ENCODE data around the gene TNFRSF1B. TPM values are rescaled to one million over a fixed set of nuclear protein-coding genes. Genes with fewer than 3 reads are reported as not detected.
A peak's percentile ranks its signal among the peaks of the same experiment; 100 is the strongest.

TNFRSF1B gene
- total RNA-seq (2014; rRNA removed; shearing (Covaris generic)), result not detected in 2 replicates

DNA sequence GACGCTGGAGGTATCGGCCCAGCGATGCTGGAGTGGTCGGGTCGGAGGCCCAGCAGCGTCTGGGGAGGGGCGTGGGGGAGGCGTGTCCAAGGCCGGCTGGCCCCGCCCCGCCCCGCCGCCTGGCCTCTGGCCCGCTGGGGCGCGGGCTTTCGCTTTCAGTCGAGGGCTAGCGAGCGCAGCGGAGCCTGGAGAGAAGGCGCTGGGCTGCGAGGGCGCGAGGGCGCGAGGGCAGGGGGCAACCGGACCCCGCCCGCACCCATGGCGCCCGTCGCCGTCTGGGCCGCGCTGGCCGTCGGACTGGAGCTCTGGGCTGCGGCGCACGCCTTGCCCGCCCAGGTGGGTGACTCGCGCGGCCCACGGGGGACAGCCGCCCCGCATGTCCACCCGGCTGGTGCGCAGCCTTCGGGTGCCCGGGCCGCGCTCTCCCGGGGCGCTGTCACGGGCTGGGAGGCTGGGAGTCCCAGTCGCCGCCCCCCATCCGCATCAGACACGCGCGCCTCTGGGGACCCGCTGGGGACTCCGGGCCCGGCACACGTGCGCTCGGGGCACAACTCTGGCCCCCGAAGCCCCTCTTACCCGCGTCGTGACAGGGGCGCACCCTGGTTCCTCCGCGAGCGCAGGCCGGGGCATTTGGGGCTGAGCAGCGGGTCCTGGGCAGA is at the start of gene TNFRSF1B:
Gene TNFRSF1B (plus strand): TSS at position 158 of the 659 bp plus-strand sequence. CDS start 101 bp downstream, at position 259.
- peak; percentile 26 for DNase-seq (ENCODE audit: low read depth)

DNA sequence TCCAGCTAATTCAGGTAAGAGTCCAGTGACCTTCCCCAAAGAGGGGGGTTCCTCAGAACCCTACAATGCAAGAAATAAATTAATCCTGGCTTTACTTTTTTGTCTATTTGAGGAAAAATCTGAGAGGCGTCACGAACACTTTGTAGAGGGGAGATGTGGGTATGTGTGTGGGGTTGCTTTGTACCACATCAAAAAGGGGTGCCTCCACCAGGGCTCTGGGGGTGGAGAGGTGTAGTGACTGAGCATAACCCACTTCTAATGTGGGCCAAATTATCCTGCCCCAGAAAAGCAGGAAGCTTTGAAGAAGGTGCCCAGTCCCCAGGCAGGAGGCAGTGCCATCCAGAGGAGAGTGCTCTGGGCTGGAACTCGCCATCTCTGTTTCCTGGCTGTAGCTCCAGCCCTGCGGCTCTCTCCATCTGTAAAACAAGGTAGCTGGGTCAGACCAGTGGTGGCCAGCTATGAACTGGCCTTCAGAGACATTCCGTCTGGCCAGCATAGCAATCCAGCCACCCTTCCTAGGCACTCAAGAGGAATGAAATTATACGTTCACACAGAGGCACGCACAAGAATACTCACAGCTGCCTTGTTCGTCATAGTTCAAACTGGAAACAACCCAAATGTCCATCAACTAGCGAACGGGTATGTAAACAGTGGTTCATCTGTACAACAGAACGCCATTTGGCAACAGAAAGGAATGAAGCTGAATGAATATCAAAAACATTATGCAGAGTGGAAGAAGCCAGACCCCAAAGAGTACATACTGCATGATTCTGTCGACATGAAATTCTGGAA is 45.4 kb upstream of the TNFRSF1B start:
- DNase-seq (ENCODE audit: low read depth), result peak; percentile 18

DNA sequence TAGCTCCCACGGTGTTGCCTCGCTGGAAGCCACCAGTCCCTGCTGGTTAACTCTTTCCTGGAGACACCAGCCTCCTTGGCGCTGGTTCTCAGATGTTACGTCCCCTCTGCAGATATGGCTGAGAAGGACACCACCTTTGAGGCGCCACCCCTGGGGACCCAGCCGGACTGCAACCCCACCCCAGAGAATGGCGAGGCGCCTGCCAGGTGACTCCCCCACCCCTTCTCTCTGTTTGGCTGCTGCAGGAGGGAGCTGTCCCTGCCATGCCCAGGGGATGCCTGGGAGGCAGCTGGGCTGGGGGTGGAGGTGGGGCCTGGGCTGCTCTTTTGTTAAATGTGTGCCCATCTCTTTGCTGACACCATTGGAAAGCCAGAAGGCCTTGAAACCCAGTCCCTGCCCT is 43.6 kb upstream of the TNFRSF1B start:
- no peak for DNase-seq (ENCODE audit: low read depth)

DNA sequence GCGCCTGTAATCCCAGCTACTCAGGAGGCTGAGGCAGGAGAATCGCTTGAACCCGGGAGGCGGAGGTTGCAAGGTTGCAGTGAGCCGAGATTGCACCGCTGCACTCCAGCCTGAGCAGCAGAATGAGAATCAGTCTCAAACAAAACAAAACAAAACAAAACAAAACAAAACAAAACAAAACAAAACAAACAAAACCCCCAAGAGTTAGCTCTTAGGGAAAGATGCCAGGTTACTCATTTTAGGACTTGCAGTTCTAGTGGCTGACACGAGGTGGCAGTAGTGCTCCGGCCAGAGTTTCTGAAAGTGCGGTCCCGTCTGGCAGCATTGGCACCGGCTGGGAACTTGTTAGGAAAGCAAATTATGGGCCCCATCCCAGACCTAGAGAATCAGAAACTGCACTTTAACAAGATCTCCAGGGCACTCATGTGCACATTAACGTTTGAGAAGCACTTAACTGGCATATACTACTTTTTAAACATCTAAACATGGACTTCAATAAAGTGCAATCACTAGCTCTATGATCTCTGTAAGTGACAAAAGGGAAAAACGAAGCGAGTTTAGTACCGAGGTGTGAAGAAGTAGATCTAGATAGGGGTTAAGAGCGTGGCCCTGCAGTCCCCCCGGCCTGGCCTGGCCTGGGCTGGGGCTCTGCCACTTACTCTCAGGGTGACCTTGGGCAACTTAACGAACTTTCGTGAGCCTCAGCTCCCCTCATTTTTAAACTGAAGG is 41.9 kb upstream of the TNFRSF1B start:
- peak; percentile 58 for DNase-seq (ENCODE audit: low read depth)

DNA sequence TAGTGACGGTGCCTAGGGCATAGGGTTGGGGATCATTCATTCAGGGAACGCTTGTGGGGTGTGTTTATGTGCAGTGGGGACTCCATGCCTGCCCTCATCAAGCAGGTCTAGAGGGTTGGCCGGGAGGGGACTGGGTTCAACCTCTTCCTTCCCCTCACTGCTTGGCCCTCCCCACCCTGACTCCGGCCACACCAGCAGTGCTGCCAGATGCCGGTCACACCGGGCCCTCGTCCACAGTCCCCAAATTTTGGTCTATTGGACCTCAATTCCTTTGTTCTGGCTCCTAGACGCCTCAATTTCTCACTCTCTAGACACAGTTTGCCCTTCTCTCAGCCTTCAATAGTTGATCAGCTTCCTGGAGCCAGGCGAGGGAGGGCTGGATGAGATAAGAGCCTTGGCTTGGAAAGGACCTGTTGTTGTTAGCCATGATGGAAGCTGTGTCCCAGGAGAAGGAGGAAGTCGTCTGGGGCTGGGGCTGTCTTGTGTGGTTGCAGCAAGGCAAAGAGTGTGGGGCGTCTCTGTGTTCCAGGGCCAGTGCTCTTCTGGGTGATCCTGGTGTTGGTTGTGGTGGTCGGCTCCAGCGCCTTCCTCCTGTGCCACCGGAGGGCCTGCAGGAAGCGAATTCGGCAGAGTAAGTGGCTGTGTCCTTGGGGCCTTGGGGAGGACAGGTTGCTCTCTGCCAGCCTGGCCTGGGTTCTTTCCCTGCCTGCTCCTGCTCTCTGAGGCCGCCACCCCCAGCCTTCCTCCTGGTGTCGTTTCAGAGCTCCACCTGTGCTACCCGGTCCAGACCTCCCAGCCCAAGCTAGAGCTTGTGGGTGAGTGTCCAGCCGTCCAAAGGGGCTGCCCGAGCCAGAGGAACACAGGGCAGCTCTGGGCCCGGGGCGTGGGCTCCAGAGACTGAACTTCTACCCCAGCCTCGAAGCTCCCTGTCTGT is 41.1 kb upstream of the TNFRSF1B start:
- no peak for DNase-seq (ENCODE audit: low read depth)

DNA sequence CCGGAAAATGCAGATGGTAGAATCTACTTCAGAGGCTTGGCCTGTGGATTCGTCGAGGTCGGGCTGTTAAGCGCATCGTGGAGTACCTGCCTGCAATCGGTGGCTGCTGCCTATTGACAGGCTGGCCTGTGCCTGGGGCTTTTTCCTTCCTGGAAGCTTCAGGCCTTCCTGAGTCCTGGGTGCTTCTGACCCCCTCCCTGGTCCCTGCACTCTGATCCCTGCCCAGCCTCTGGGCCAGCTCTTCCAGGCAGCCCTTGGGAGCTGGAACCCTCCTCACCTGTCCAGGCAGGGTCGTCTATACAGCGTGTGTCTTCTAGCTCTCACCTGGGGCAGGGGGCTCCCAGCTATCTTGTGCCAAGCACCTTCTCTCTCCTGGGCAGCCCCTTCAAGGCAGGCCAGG is 40.0 kb upstream of the TNFRSF1B start:
- DNase-seq (ENCODE audit: low read depth), result no peak

DNA sequence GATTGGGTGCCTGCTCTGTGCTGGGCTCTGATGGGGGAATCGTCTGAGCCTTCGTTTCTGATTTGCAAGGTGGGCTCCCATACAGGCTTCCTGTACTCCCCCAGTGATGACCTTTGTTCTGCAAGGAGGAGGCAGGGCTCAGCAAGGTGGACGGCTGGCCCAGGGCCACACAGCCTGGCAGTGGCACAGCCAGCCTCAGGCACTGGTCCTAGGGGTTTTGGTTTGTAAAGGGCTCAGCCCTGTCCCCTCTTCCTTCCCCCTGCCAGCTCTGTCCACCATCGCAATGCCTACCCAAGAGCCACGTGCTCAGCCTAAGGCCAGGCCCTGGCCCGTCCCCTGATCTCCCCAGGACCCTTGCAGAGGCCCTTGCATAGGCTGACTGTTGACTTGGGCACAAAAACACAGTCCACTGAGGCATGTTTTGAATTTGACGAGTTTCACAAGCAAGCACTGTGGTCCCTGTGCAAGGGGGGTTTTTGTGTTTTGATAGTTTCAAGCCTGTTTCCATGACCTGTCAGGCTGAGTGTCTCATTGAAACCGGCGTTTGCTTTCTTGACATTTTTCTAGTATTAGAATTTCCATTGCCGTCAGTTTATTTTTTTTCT is 39.5 kb upstream of the TNFRSF1B start:
- no peak for DNase-seq (ENCODE audit: low read depth)

DNA sequence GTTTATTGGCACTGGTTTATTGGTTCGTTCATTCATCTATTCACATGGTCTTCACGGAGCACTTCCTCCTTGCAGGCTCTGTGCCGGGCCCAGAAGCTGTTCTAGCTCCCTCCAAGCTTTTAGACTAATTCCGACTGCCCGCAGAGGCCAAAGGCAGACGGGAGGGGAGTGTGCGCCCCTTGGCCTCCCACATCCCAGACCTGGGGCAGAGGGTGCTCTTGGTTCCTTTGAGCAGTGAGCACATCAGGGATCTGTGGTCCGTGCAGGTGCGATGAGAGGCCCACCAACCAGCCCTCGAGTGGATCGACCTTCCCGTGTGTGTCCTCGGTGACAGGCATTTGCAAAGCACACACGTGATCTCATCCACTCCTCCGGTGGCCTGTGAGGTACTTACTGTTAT is 38.7 kb upstream of the TNFRSF1B start:
- no peak for DNase-seq (ENCODE audit: low read depth)

DNA sequence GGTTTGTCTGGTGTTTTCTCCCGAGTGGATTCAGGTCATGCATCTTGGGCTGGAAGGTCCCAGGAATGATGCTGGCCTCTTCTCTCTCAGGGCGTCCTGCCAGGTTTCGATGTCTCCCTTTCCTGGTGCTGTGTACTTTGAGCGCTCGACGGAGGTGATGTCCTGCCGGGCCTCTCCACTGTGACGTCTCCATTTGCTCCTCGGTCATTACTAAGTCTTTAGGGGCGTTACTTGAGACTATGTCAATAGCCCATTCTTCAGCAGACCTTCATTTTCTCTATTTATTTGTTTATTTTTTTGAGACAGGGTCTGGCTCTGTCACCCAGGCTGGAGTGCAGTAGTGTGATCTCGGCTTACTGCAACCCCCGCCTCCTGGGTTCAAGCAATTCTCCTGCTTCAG is 37.2 kb upstream of the TNFRSF1B start:
- DNase-seq (ENCODE audit: low read depth), result no peak

DNA sequence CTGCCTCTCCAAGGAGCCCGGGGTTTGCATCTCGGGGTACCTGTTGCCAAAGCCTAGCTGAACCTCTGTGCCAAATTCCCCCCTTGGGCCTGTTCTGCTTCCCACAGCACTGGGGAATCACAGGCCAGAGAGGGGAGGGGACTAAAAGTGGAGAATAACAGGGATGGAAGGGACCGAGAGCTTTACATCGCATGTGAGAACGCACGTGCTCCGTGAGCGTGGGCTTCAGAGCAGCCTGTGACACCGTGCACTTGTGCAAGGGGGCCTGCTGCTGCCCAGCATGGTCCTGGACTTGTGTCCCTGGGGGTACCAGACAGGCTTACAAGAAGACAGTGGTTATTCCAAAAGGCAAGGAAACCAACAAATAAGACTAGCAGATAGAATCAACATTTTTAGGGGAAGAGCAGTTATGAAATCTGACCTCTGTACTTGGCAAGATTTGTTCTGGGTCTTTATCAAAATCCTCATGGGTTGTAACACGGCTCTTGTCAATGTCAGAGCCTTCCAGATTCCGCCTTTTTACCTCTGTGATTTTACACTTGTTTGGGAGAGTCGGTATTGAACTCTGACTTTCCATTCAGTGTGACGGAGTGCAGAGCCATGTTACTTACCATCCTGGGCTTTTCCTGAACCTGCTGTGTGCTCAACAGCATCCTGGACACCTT is 36.2 kb upstream of the TNFRSF1B start:
- no peak for DNase-seq (ENCODE audit: low read depth)

DNA sequence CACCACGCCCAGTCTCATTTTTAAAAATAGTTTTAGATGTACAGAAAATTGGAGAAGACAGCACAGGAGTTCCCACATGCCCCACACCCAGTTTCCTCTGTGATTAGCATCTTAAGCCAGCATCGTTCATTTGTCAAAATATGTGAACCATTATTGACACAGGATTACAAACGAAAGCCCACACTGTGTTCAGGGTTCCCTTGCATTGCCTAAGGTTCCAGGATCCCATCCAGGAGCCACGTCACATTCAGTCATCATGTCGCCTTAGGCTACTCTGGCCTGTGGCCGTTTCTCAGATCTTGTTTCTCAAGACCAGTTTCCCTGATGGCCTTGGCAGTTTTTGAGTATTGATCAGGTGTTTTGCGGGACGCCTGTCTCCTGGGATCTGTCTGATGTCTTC is 34.7 kb upstream of the TNFRSF1B start:
- peak; percentile 93 for DNase-seq (ENCODE audit: low read depth)

DNA sequence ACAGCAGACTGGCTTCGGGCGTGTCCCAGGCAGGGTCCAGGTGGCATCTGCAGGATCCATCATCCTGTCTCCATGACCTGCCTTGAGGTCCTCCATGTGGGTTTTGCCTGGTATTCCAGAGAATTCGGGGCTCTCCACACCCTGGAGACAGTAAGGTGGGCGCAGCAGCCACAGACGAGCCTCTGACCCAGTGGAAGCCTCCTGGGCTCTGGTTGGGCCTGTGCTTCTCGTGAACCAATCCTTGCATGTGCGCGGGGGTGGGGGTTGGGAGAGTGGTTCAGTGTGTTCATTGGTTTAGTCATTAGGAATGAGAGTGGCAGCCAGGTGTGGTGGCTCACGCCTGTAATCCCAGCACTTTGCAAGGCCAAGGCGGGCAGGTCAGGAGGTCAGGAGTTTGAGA is 32.1 kb upstream of the TNFRSF1B start:
- DNase-seq (ENCODE audit: low read depth), result no peak

DNA sequence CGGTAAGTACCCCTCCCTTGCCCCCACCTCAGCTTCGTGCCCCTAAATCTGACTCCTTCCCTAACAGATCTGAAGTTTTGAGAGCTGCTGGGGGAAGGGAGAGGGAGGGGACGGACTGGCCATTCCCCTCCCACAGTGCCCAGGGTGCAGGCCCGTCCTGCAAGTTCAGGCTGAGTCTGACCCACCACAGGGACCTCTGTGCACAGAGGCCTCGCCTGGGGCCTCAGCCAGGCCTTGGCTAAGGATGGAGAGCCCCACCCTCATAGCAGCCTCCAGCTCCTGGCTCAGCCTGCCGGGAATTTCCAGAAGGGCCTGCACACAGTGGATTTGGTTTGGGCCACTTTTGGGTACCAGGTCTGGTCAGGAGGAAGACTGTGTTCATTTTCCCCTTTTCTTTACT is 31.2 kb upstream of the TNFRSF1B start:
- DNase-seq (ENCODE audit: low read depth), result peak; percentile 46

DNA sequence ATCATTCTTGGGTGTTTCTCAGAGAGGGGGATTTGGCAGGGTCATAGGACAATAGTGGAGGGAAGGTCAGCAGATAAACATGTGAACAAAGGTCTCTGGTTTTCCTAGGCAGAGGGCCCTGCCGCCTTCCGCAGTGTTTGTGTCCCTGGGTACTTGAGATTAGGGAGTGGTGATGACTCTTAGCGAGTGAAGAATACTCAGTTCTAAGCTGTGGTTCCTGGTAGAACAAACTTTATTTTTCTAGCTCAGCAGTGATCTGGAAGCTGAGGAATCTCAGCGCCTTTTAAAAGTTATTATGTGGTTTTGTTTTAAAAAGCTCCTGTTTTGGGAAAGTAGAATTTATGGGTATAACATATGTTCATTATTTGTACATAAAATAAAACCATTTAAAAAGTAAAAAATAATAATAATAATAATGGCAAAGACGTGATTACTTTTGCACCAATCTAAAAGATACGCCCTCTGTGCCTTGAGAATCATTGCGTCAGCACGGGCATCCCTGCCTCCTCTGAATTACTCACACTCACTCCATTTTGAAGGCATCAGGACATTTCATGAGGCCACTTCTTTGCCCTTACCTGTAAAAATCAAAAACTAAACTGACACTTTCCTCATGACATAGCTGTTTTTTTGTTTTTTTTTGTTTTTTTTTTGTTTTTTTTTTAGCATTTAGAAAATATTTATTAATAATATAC is 29.7 kb upstream of the TNFRSF1B start:
- no peak for DNase-seq (ENCODE audit: low read depth)

DNA sequence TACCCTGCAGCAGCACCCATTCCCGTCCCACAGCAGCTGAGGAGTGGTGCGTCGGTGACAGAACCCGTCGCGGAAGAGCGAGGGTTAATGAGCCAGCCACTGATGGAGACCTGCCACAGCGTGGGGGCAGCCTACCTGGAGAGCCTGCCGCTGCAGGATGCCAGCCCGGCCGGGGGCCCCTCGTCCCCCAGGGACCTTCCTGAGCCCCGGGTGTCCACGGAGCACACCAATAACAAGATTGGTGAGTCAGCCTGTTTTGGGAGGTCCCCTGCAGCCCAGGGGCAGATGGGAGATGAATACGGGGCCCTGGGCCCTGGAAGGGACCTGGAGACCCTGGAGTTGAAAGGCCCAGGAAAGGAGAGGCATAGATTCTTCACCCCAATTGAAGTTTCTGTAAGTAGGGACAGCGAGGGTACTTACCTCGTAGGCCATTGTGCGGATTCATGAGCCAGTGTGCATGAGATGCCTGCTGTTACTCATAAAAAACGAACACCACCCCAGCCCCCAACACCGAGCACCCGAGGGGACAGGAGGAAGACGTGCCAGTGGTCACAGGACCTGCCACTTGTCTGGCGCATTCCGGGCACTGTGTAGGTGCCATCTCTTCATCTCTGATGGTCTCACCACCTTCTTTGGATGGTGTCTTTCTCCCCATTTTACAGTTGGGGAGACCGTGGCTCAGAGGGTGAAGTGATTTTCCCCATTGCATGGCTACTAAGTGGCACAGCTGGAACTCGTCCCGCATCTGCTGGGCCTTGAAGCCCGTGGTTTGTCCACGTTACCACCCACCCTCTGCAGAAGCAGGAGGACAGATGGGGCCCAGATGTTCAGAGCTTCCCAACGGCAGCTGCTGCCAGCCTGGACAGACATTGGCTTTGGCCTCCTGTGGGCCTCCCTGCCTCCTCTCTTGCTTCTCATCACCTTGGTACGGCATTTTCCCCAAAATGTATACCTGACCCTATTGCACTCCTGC is 28.3 kb upstream of the TNFRSF1B start:
- DNase-seq (ENCODE audit: low read depth), result peak; percentile 74

DNA sequence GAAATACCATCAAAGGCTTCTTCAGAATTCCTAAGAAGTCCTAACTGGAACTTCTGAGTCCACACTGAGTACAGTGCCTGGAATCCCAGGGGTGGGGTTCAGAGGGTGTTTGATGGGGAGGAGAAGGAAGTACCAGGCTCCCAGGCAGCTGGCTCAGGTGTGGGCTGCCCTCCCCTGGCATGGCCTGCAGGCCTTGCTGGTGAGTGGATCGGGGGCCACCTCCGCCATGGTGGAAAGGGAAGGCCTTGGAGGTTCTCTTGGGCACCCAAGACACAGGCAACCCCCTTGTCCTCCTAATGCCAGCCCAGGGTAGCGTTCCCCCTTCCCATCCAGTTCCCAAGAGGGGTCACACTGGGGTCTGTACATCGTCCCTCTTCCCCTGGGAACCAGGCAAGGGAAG is 26.8 kb upstream of the TNFRSF1B start:
- DNase-seq (ENCODE audit: low read depth), result no peak

DNA sequence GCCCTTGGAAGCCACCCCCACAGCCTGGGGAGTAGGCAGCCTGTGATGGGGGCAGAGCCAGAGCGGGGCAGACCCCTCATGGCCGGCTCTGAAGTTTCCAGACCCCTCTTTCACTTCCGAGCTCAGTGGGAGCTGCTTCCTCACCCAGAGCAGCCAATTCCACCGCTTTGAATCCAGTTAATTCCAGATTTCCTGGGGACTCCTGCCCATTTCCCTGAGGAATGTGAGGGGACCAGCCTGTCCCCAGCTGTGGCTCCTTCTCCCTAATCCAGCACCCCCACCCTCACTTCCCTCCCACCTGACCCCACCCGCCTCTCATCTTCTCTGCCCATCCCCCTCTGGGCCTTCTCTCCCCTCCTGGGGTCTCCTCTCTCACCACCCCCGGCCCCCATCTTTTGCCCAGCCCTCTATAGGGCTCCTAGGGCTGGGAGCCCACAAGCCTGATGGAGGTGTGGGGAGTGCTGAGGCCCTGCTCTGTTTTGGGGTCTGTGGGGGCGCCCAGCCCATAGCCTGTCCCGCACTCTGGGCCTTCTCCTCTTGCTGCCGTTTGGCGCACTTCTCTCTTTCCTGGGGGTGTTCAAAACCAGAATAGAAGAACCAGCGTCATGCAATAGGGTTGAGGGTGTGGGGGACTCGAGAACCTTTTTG is 26.2 kb upstream of the TNFRSF1B start:
- no peak for DNase-seq (ENCODE audit: low read depth)

DNA sequence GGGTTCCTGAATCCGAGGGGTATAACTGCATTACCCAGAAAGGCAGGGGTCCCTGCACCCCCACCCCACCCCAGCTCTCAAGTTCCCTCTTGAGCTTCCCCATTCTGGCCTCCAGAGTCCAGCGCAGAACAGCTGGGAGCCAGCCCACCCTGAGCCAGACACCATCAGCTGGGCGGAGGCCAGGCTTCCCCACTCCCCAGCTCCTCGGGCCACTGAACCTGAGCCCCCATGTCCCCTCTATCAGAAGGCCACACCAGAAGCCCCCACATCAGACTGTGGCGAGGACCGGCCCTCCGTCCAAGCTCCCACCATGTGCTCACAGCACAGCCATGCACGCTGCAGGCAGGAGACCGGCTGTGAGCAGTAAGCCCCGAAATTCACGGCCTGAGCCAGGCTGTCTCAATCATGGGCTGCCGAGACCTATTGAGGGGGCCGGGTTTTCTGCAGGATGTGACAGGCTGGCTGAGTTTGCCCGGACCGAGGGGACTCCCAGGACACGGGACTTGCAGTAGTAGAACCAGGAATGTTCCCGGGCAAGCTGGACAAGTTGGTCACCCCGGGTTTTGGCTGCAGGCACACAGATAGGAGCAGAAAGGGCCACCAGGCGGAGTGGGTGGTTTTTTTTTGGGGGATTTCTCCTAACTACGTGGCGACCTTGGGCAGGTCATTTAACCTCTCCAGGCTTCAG is 25.5 kb upstream of the TNFRSF1B start:
- DNase-seq (ENCODE audit: low read depth), result no peak

Data from RPMI7951 (cell line).